HCT116 (cell line): Measurements from ENCODE around the gene EPHA2.

Experiments
- CEBPB ChIP-seq: IDR thresholded peaks from 2 replicates; pipeline ENCODE4 v1.6.1; 2012; ENCODE audit warnings: low read depth
- CTCF ChIP-seq, 3 experiments: fragments of 200-600 bp in 1 of 3; sonication (generic) in 1 of 3; IDR thresholded peaks in 2 of 3; conservative IDR thresholded peaks in 1 of 3; 2 replicates each; pipeline ENCODE4 v1.5.1; 2012 to 2017; ENCODE audit warnings: low read depth in 2 of 3, low read length in 2 of 3, antibody characterized with exemption in 1 of 3, borderline replicate concordance in 1 of 3, control low read depth in 1 of 3, mild to moderate bottlenecking in 1 of 3, mixed read lengths in 1 of 3, mixed run types in 1 of 3, moderate library complexity in 1 of 3; ENCODE audit not compliant: insufficient read depth in 1 of 3
- EZH2 ChIP-seq: fragments of 200-600 bp; sonication (generic); IDR thresholded peaks from 2 replicates; pipeline ENCODE4 v1.6.1; 2017; ENCODE audit warnings: antibody characterized with exemption, mixed run types
- EZH2phosphoT487 ChIP-seq: fragments of 200-600 bp; IDR thresholded peaks from 2 replicates; pipeline ENCODE4 v1.6.1; 2018; ENCODE audit warnings: antibody characterized with exemption, borderline replicate concordance
- POLR2A ChIP-seq: IDR thresholded peaks from 2 replicates; pipeline ENCODE4 v1.7.0; 2011; ENCODE audit warnings: borderline replicate concordance; ENCODE audit not compliant: insufficient read depth, insufficient read length; ENCODE audit errors: extremely low read depth
- POLR2AphosphoS5 ChIP-seq: IDR thresholded peaks from 2 replicates; pipeline ENCODE4 v1.6.1; 2011; ENCODE audit warnings: mild to moderate bottlenecking, low read depth, low read length, moderate library complexity
- SP1 ChIP-seq: IDR thresholded peaks from 2 replicates; pipeline ENCODE4 v1.6.1; 2012; ENCODE audit warnings: low read depth
- ZBTB33 ChIP-seq: IDR thresholded peaks from 2 replicates; pipeline ENCODE4 v1.6.1; 2011; ENCODE audit warnings: mild to moderate bottlenecking, low read length, moderate library complexity; ENCODE audit not compliant: insufficient replicate concordance; ENCODE audit errors: extremely low read depth
- ZNF274 ChIP-seq: fragments of 200-500 bp; sonication (Bioruptor generic); IDR thresholded peaks from 2 replicates; pipeline ENCODE4 v1.6.1; 2014; ENCODE audit warnings: mild to moderate bottlenecking, low read depth, low read length, inconsistent platforms
- TF ChIP-seq, protein P1 (sequence below): IDR thresholded peaks from 2 replicates; pipeline ENCODE4 v1.6.1; 2012; ENCODE audit warnings: low read depth

DNA sequence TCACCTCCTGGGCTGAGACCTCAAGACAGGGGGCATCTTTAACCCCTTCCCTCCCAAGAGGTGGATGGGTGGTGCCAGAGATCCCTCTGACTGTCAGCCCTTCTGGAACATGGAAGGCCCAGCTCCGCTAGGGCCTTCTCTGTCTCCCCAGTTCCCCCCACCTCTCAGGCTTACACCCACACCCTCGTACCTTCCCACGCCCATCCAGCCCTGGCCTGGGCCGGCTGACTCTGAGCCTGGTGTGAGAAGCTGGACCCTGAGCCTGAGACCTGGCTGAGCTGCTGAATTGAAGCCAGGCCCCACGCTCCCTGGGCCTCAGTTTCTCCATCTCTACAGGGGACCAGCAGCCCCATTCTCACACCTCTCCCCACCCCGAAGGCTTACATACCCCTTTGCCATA, 5.4 kb downstream of the EPHA2 start:
- no peak for TF ChIP-seq POLR2A
- no peak for TF ChIP-seq ZBTB33
- no peak for TF ChIP-seq EZH2phosphoT487
- no peak for TF ChIP-seq CTCF (IDR thresholded peaks at IDR 0.05 in 2 of 3, conservative IDR thresholded peaks at IDR 0.05 in 1 of 3; ENCODE audit: borderline replicate concordance in 1 of 3, insufficient read depth in 1 of 3, low read depth in 2 of 3, low read length in 2 of 3)
- no peak for TF ChIP-seq SP1
- TF ChIP-seq ZNF274: no peak
- TF ChIP-seq CEBPB: no peak
- TF ChIP-seq, protein P1, sequence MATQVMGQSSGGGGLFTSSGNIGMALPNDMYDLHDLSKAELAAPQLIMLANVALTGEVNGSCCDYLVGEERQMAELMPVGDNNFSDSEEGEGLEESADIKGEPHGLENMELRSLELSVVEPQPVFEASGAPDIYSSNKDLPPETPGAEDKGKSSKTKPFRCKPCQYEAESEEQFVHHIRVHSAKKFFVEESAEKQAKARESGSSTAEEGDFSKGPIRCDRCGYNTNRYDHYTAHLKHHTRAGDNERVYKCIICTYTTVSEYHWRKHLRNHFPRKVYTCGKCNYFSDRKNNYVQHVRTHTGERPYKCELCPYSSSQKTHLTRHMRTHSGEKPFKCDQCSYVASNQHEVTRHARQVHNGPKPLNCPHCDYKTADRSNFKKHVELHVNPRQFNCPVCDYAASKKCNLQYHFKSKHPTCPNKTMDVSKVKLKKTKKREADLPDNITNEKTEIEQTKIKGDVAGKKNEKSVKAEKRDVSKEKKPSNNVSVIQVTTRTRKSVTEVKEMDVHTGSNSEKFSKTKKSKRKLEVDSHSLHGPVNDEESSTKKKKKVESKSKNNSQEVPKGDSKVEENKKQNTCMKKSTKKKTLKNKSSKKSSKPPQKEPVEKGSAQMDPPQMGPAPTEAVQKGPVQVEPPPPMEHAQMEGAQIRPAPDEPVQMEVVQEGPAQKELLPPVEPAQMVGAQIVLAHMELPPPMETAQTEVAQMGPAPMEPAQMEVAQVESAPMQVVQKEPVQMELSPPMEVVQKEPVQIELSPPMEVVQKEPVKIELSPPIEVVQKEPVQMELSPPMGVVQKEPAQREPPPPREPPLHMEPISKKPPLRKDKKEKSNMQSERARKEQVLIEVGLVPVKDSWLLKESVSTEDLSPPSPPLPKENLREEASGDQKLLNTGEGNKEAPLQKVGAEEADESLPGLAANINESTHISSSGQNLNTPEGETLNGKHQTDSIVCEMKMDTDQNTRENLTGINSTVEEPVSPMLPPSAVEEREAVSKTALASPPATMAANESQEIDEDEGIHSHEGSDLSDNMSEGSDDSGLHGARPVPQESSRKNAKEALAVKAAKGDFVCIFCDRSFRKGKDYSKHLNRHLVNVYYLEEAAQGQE: no peak
- TF ChIP-seq POLR2AphosphoS5: no peak
- TF ChIP-seq EZH2: no peak
